HepG2 (cell line): ENCODE results near the gene XCR1. TPM values are rescaled to one million over a fixed set of nuclear protein-coding genes. Genes with fewer than 3 reads are reported as not detected.

Source experiments
- BATF2 ChIP-seq: sonication (generic); formaldehyde crosslinking; IDR thresholded peaks from 2 replicates; pipeline ENCODE4 v1.8.0; 2022; ENCODE audit warnings: mild to moderate bottlenecking, missing genetic modification reagents, moderate library complexity
- FOXO1 ChIP-seq: sonication (generic); formaldehyde crosslinking; IDR thresholded peaks from 2 replicates; pipeline ENCODE4 v1.4.0; 2020; ENCODE audit warnings: missing genetic modification reagents
- GZF1 ChIP-seq: sonication (generic); formaldehyde crosslinking; IDR thresholded peaks from 2 replicates; pipeline ENCODE4 v1.5.1; 2020; ENCODE audit warnings: mild to moderate bottlenecking, missing genetic modification reagents
- HNRNPLL ChIP-seq: fragments of 200-400 bp; formaldehyde crosslinking; IDR thresholded peaks from 2 replicates; pipeline ENCODE4 v1.6.1; 2017; ENCODE audit warnings: mild to moderate bottlenecking, low read depth, low read length; ENCODE audit not compliant: poor library complexity, severe bottlenecking
- IRF2 ChIP-seq: IDR thresholded peaks from 2 replicates; pipeline ENCODE4 v1.6.1; 2018; ENCODE audit warnings: missing genetic modification reagents, missing compliant biosample characterization
- KDM5B ChIP-seq: sonication (generic); formaldehyde crosslinking; IDR thresholded peaks from 2 replicates; pipeline ENCODE4 v1.4.0; 2020; ENCODE audit warnings: missing genetic modification reagents, mild to moderate bottlenecking, borderline replicate concordance
- MAX ChIP-seq: IDR thresholded peaks from 2 replicates; pipeline ENCODE4 v1.6.1; 2012; ENCODE audit warnings: inconsistent platforms
- MYC ChIP-seq: sonication (generic); formaldehyde crosslinking; IDR thresholded peaks from 2 replicates; pipeline ENCODE4 v1.9.0; 2021; ENCODE audit warnings: missing genetic modification reagents, borderline replicate concordance
- NFAT5 ChIP-seq: sonication (generic); formaldehyde crosslinking; IDR thresholded peaks from 2 replicates; pipeline ENCODE4 v1.4.0; 2020; ENCODE audit warnings: missing genetic modification reagents
- NFKBIZ ChIP-seq: IDR thresholded peaks from 2 replicates; pipeline ENCODE4 v1.6.1; 2018; ENCODE audit warnings: missing genetic modification reagents, missing compliant biosample characterization
- SIN3A ChIP-seq: IDR thresholded peaks from 2 replicates; pipeline ENCODE4 v1.6.1; 2011; ENCODE audit warnings: low read depth, mild to moderate bottlenecking, control low read depth, low read length, borderline replicate concordance
- ZBTB25 ChIP-seq: IDR thresholded peaks from 2 replicates; pipeline ENCODE4 v1.6.1; 2018; ENCODE audit warnings: missing genetic modification reagents
- ZBTB3 ChIP-seq: sonication (generic); formaldehyde crosslinking; IDR thresholded peaks from 2 replicates; pipeline ENCODE4 v1.4.0; 2020; ENCODE audit warnings: low read depth, mild to moderate bottlenecking, moderate library complexity, missing genetic modification reagents, borderline replicate concordance
- ZNF34 ChIP-seq: sonication (generic); formaldehyde crosslinking; IDR thresholded peaks from 2 replicates; pipeline ENCODE4 v1.4.0; 2020; ENCODE audit warnings: mild to moderate bottlenecking, missing genetic modification reagents, borderline replicate concordance
- ZNF451 ChIP-seq: sonication (generic); formaldehyde crosslinking; IDR thresholded peaks from 2 replicates; pipeline ENCODE4 v1.5.0; 2020; ENCODE audit warnings: mild to moderate bottlenecking, missing genetic modification reagents
- ZNF547 ChIP-seq: sonication (generic); formaldehyde crosslinking; IDR thresholded peaks from 2 replicates; pipeline ENCODE4 v1.5.1; 2020; ENCODE audit warnings: mild to moderate bottlenecking, missing genetic modification reagents
- ZNF768 ChIP-seq: sonication (generic); formaldehyde crosslinking; IDR thresholded peaks from 2 replicates; pipeline ENCODE4 v1.4.0; 2020; ENCODE audit warnings: missing genetic modification reagents
- ZNF773 ChIP-seq: sonication (generic); formaldehyde crosslinking; IDR thresholded peaks from 2 replicates; pipeline ENCODE4 v1.4.0; 2020; ENCODE audit warnings: missing genetic modification reagents, borderline replicate concordance
- ZSCAN30 ChIP-seq: sonication (generic); formaldehyde crosslinking; IDR thresholded peaks from 2 replicates; pipeline ENCODE4 v1.5.0; 2020; ENCODE audit warnings: mild to moderate bottlenecking, missing genetic modification reagents
- polyA plus RNA-seq, 8 experiments: library from polyadenylated mRNA; depleted of rRNA in 3 of 8; stranded (reverse) in 7 of 8; unstranded in 1 of 8; fragments of >200 nt; fragmentation: Illumina TruSeq in 4 of 8; extraction: Trizol in 4 of 8; gene quantifications; 2 replicates each; pipeline versions ENCODE4 v1.2.1 to v1.2.3, GENCODE V29; 2011 to 2016; ENCODE audit warnings: low read depth in 4 of 8, missing spikeins in 1 of 8, mixed read lengths in 1 of 8; ENCODE audit not compliant: insufficient read depth in 1 of 8
- total RNA-seq, 5 experiments: library from RNA; depleted of rRNA; stranded (reverse); fragments of >200 nt; fragmentation: Illumina TruSeq; extraction: Trizol; gene quantifications; 2 replicates each; pipeline ENCODE4 v1.2.3, GENCODE V29; 2016; ENCODE audit warnings: low read depth in 1 of 5
- TF ChIP-seq, protein P1 (sequence below): conservative IDR thresholded peaks from 2 replicates; pipeline ENCODE4 v1.6.1; 2018; ENCODE audit warnings: missing genetic modification reagents

The XCR1 gene
- total and polyA plus RNA-seq, 2 of the 13 experiments (the other 11 are each of a cell fraction or from before 2014, with no cell fraction given): not detected

DNA sequence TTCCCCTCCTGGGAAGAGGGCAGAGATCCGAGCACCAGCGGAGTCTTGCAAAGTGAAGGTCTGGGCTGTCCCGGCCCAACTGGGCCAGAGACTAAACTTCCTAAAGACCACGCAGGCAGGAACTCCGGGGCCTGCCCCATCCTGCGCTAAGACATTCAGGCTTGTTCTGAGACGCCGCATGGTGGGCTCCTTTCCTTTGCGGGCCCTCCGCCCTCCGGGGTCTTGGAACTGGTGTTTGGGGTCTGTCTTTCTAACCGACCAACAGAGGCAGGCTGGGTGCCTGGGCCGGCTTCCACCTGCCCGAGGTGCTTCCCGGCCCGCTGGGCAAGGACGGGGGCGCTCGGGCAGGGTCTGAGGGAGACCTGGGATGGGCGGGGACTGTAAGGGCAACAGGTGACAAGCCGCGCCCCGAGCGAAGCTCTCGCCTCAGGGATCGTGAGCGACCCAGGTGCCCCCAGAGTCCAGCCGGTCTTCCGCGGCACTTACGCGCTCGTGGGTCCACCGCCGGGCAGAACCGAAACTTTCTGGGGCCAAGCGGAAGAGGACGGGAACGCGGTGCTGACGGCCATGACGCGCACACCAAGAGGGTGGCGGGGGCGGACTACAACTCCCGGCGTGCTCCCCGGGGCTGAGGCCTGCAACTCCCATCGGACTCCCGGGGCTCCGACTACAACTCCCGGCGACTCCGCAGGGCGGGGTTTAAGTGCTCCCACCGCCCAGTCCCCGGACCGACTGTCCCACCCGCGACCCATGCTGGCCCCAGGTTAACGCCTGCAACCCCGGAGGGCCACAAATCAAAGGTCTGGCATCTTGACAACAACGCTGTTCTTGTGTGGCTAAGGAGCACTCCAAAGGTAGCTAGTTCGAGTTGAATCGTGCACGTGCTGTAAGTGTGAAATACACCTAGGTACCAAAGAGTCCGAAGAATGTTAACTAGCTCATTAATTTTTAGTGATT is 31.8 kb downstream of the XCR1 start, which contains the start of gene FYCO1 (continued):
- TF ChIP-seq NFAT5 (CRISPR knock-in tag) (no peak), MAX (peak; percentile 70; the same call in 1 of the 2 replicates), ZNF768 (CRISPR knock-in tag) (peak; percentile 39; the same call in 1 of the 2 replicates), ZNF34 (CRISPR knock-in tag) (0 out of 2 replicates have a peak, but pooled peaks have one; percentile 58), NFKBIZ (CRISPR knock-in tag) (peak; percentile 76), FOXO1 (CRISPR knock-in tag) (peak; percentile 29; the same call in 1 of the 2 replicates), ZNF451 (CRISPR knock-in tag) (no peak), ZNF773 (CRISPR knock-in tag) (no peak; the same call in 1 of the 2 replicates), ZNF547 (CRISPR knock-in tag) (peak; percentile 78; the same call in 1 of the 2 replicates), ZSCAN30 (CRISPR knock-in tag) (no peak), KDM5B (CRISPR knock-in tag) (peak; percentile 89), HNRNPLL (peak; percentile 75), IRF2 (CRISPR knock-in tag) (peak; percentile 89), SIN3A (peak; percentile 82; the same call in 1 of the 2 replicates), ZBTB3 (CRISPR knock-in tag) (peak; percentile 47; the same call in 1 of the 2 replicates), BATF2 (CRISPR knock-in tag) (no peak), GZF1 (CRISPR knock-in tag) (peak; percentile 50; the same call in 1 of the 2 replicates), ZBTB25 (CRISPR knock-in tag) (peak; percentile 39; the same call in 1 of the 2 replicates), MYC (CRISPR knock-in tag) (peak; percentile 76)
- TF ChIP-seq, protein P1, sequence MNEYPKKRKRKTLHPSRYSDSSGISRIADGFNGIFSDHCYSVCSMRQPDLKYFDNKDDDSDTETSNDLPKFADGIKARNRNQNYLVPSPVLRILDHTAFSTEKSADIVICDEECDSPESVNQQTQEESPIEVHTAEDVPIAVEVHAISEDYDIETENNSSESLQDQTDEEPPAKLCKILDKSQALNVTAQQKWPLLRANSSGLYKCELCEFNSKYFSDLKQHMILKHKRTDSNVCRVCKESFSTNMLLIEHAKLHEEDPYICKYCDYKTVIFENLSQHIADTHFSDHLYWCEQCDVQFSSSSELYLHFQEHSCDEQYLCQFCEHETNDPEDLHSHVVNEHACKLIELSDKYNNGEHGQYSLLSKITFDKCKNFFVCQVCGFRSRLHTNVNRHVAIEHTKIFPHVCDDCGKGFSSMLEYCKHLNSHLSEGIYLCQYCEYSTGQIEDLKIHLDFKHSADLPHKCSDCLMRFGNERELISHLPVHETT (CRISPR knock-in tag): peak; percentile 63; the same call in 1 of the 2 replicates
